HepG2 (cell line): ENCODE data around the gene LITAFD. TPM values are rescaled to one million over a fixed set of nuclear protein-coding genes. Genes with fewer than 3 reads are reported as not detected.

Experiments used
- ATAC-seq: fragments of 200-7000 bp; cut with Tn5 transposase; 3 replicates; pipeline ENCODE4 v1.9.1; 2020; ENCODE audit warnings: mild to moderate bottlenecking, moderate library complexity
- BruUV-seq: library from RNA; stranded (reverse); fragments of 400-500 nt; replicated peaks from 2 replicates; lab custom pipeline; 2021; lab: Mats Ljungman, UMichigan
- CTCF ChIA-PET: fragments of 300-600 bp; formaldehyde crosslinking; extraction: SDS; loops from one replicate; lab custom pipeline; 2021; ENCODE audit warnings: low total read pairs, inconsistent platforms, low intra/inter-chr PET ratio; lab: Yijun Ruan, JAX
- POLR2A ChIA-PET: fragments of 350-600 bp; sonication (Branson Sonifier 250); formaldehyde crosslinking; loops from one replicate; lab custom pipeline; 2020; ENCODE audit warnings: antibody characterized with exemption, inconsistent platforms; lab: Yijun Ruan, JAX
- DNase-seq: peaks from one replicate; pipeline ENCODE4 v3.0.0-alpha.2; 2015; ENCODE audit warnings: low spot score
- FAIRE-seq: peaks from 3 replicates; lab custom pipeline; 2011; peaks lifted over from hg19 to GRCh38; lab: Jason Lieb, UNC
- H2AFZ ChIP-seq: one replicate; pipeline ENCODE4 v1.6.1; 2011; ENCODE audit warnings: low read length, inconsistent platforms
- H3K27ac ChIP-seq: fragments of 300-600 bp; 3 replicates; pipeline ENCODE4 v1.8.0; 2011; ENCODE audit warnings: mixed run types, mild to moderate bottlenecking, mixed read lengths, low read length, inconsistent platforms; ENCODE audit not compliant: insufficient read depth; ENCODE audit errors: extremely low read length
- H3K27me3 ChIP-seq, 2 experiments: fragments of 200-600 bp in 1 of 2; 2 replicates in 1 of 2; 3 replicates in 1 of 2; pipeline versions ENCODE4 v1.6.0 to v1.8.0; 2011; ENCODE audit warnings: low read length in 2 of 2, mild to moderate bottlenecking in 2 of 2, moderate library complexity in 2 of 2, inconsistent platforms in 1 of 2; ENCODE audit not compliant: insufficient read depth in 2 of 2, control insufficient read depth in 1 of 2
- H3K36me3 ChIP-seq, 2 experiments: fragments of 200-600 bp in 1 of 2; replicated peaks in 1 of 2; 2 replicates in 1 of 2; 3 replicates in 1 of 2; pipeline versions ENCODE4 v1.5.1 to v1.8.0; 2011; ENCODE audit warnings: low read length in 2 of 2, inconsistent platforms in 1 of 2; ENCODE audit not compliant: insufficient read depth in 2 of 2, control insufficient read depth in 1 of 2
- H3K4me1 ChIP-seq: 2 replicates; pipeline ENCODE4 v1.5.1; 2012; ENCODE audit warnings: low read length, inconsistent platforms; ENCODE audit not compliant: insufficient read depth
- H3K4me2 ChIP-seq: 2 replicates; pipeline ENCODE4 v1.6.0; 2011; ENCODE audit warnings: low read depth, low read length, inconsistent platforms
- H3K4me3 ChIP-seq, 3 experiments: fragments of 200-600 bp in 1 of 3; sonication (generic), shearing (Covaris generic) in 1 of 3; replicated peaks in 1 of 3; 2 replicates each; pipeline ENCODE4 v1.5.1; 2011 to 2016; ENCODE audit warnings: low read length in 3 of 3, inconsistent platforms in 2 of 3, low read depth in 2 of 3, mild to moderate bottlenecking in 2 of 3, control low read depth in 1 of 3, mixed read lengths in 1 of 3; ENCODE audit not compliant: insufficient read depth in 1 of 3
- H3K79me2 ChIP-seq: one replicate; pipeline ENCODE4 v1.6.1; 2011; ENCODE audit warnings: low read length, inconsistent platforms; ENCODE audit not compliant: insufficient read depth
- H3K9ac ChIP-seq: 2 replicates; pipeline ENCODE4 v1.6.0; 2011; ENCODE audit warnings: mild to moderate bottlenecking, low read depth, low read length, inconsistent platforms; ENCODE audit not compliant: insufficient read depth
- H3K9me3 ChIP-seq: 2 replicates; pipeline ENCODE4 v1.5.1; 2012; ENCODE audit warnings: mild to moderate bottlenecking, low read length
- H4K20me1 ChIP-seq: 2 replicates; pipeline ENCODE4 v1.6.0; 2011; ENCODE audit warnings: inconsistent platforms, mild to moderate bottlenecking, low read length, moderate library complexity; ENCODE audit not compliant: insufficient read depth
- FUBP1 ChIP-seq: sonication (generic); formaldehyde crosslinking; IDR thresholded peaks from 2 replicates; pipeline ENCODE4 v1.5.1; 2020; ENCODE audit warnings: missing genetic modification reagents, mild to moderate bottlenecking, borderline replicate concordance
- HNRNPLL ChIP-seq: fragments of 200-400 bp; formaldehyde crosslinking; IDR thresholded peaks from 2 replicates; pipeline ENCODE4 v1.6.1; 2017; ENCODE audit warnings: mild to moderate bottlenecking, low read depth, low read length; ENCODE audit not compliant: poor library complexity, severe bottlenecking
- KDM5A ChIP-seq: fragments of 200-600 bp; sonication (generic); IDR thresholded peaks from 2 replicates; pipeline ENCODE4 v1.7.0; 2018; ENCODE audit warnings: antibody characterized with exemption, mild to moderate bottlenecking, low read length, borderline replicate concordance
- KLF9 ChIP-seq: IDR thresholded peaks from 2 replicates; pipeline ENCODE4 v1.6.1; 2016; ENCODE audit warnings: low read depth
- NONO ChIP-seq, 2 experiments: fragments of 450-650 bp in 1 of 2; sonication (generic) in 1 of 2; formaldehyde crosslinking in 1 of 2; IDR thresholded peaks in 1 of 2; conservative IDR thresholded peaks in 1 of 2; 2 replicates each; pipeline versions ENCODE4 v1.6.1 to v1.8.0; 2017 to 2022; ENCODE audit warnings: mild to moderate bottlenecking in 1 of 2, missing genetic modification reagents in 1 of 2, moderate library complexity in 1 of 2
- RBM22 ChIP-seq: fragments of 200-400 bp; formaldehyde crosslinking; optimal IDR thresholded peaks from 2 replicates; pipeline ENCODE3; 2017; ENCODE audit warnings: mild to moderate bottlenecking, low read length, moderate library complexity
- SIN3B ChIP-seq: fragments of 150-350 bp; IDR thresholded peaks from 2 replicates; pipeline ENCODE4 v1.6.1; 2014; ENCODE audit warnings: low read length
- U2AF2 ChIP-seq: fragments of 200-400 bp; formaldehyde crosslinking; IDR thresholded peaks from 2 replicates; pipeline ENCODE4 v1.6.1; 2017; ENCODE audit warnings: low read depth, mild to moderate bottlenecking, low read length
- ZNF335 ChIP-seq: sonication (generic); formaldehyde crosslinking; IDR thresholded peaks from 2 replicates; pipeline ENCODE4 v1.4.0; 2020; ENCODE audit warnings: missing genetic modification reagents
- ZNF512 ChIP-seq: sonication (generic); formaldehyde crosslinking; IDR thresholded peaks from 2 replicates; pipeline ENCODE4 v1.4.0; 2020; ENCODE audit warnings: mild to moderate bottlenecking, missing genetic modification reagents
- WGBS: methylation state at CpG from one replicate; pipeline ENCODE4 v1.1.6; 2017; ENCODE audit warnings: low lambda C conversion rate; 5-methylcytosine and 5-hydroxymethylcytosine counted together
- in situ Hi-C: cut with HindIII; loops from 2 replicates; pipeline ENCODE4 v1.10.0; 2017; ENCODE audit warnings: low pct_unique_long_range_greater_than_20kb; ENCODE audit not compliant: extremely low pct_ligation_motif_present
- intact Hi-C: fragments of 100-400 bp; cut with micrococcal nuclease; formaldehyde crosslinking; loops from one replicate; pipeline ENCODE4 v1.10.0; 2022; ENCODE audit not compliant: unreplicated experiment
- polyA plus RNA-seq, 8 experiments: library from polyadenylated mRNA; depleted of rRNA in 3 of 8; stranded (reverse) in 7 of 8; unstranded in 1 of 8; fragments of >200 nt; fragmentation: Illumina TruSeq in 4 of 8; extraction: Trizol in 4 of 8; gene quantifications; 2 replicates each; pipeline versions ENCODE4 v1.2.1 to v1.2.3, GENCODE V29; 2011 to 2016; ENCODE audit warnings: low read depth in 4 of 8, missing spikeins in 1 of 8, mixed read lengths in 1 of 8; ENCODE audit not compliant: insufficient read depth in 1 of 8
- total RNA-seq, 5 experiments: library from RNA; depleted of rRNA; stranded (reverse); fragments of >200 nt; fragmentation: Illumina TruSeq; extraction: Trizol; gene quantifications; 2 replicates each; pipeline ENCODE4 v1.2.3, GENCODE V29; 2016; ENCODE audit warnings: low read depth in 1 of 5
- TF ChIP-seq, protein P1 (sequence below): sonication (generic); formaldehyde crosslinking; IDR thresholded peaks from 2 replicates; pipeline ENCODE4 v1.5.0; 2020; ENCODE audit warnings: mild to moderate bottlenecking, missing genetic modification reagents
- TF ChIP-seq, protein P2 (sequence below): sonication (generic); formaldehyde crosslinking; IDR thresholded peaks from 2 replicates; pipeline ENCODE4 v1.4.0; 2020; ENCODE audit warnings: missing genetic modification reagents
- TF ChIP-seq, protein P3 (sequence below): sonication (generic); formaldehyde crosslinking; IDR thresholded peaks from 2 replicates; pipeline ENCODE4 v1.4.0; 2020; ENCODE audit warnings: low read depth, mild to moderate bottlenecking, missing genetic modification reagents

The LITAFD gene
- total and polyA plus RNA-seq, 2 of the 13 experiments (the other 11 are each of a cell fraction or from before 2014, with no cell fraction given): not detected

DNA sequence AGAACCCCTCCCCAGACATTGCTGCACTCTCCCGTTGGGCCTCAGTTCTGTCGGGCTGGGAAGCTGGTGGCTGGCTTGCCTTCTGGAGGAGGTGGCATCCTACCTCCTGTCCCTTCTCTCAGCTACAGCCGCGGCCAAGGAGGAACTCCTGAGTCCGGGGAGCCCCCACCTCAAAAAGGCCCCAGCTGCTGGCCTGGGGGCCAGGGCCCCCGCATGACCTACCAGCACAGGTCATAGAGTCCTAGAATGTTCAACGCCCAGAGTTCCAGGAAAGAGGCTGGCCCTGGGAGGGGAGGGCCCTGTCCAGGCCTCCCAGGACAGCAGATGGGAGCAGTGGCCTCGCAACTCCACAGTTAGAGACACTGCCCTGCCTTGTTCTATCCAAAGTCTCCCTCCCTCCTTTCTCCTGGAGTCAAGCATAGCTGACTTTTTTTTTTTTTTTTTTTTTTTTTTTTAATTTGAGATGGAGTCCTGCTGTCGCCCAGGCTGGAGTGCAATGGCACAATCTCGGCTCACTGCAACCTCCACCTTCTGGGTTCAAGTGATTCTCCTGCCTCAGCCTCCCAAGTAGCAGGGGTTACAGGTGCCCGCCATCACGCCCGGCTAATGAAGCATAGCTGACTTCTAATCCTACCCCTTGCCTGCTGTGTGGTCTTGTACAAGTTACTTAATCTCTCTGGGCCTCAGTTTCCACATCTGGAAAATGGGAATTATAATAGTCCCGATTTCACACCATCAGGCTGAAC, 20.4 kb upstream of the LITAFD start:
- ATAC-seq: no peak
- peaks cover 50% of the 10 kb centered on the region; the same call in 1 of the 2 replicates for H4K20me1 ChIP-seq
- POLR2A ChIA-PET: interaction anchor here (1.0 to 3.5 kb wide), 5 partner anchors 9 to 147 kb away, joined by 5 to 46 read pairs (median 11); partner anchors contain the start of gene CARHSP1
- TF ChIP-seq RBM22: peak; percentile 1
- TF ChIP-seq KDM5A: no peak
- TF ChIP-seq, protein P1, sequence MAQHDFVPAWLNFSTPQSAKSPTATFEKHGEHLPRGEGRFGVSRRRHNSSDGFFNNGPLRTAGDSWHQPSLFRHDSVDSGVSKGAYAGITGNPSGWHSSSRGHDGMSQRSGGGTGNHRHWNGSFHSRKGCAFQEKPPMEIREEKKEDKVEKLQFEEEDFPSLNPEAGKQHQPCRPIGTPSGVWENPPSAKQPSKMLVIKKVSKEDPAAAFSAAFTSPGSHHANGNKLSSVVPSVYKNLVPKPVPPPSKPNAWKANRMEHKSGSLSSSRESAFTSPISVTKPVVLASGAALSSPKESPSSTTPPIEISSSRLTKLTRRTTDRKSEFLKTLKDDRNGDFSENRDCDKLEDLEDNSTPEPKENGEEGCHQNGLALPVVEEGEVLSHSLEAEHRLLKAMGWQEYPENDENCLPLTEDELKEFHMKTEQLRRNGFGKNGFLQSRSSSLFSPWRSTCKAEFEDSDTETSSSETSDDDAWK (CRISPR knock-in tag): no peak
- peak; percentile 60 for TF ChIP-seq HNRNPLL
- no peak for TF ChIP-seq ZNF512
- no peak for TF ChIP-seq ZNF335 (CRISPR knock-in tag)
- no peak for TF ChIP-seq SIN3B
- no peak for TF ChIP-seq FUBP1
- TF ChIP-seq, protein P2, sequence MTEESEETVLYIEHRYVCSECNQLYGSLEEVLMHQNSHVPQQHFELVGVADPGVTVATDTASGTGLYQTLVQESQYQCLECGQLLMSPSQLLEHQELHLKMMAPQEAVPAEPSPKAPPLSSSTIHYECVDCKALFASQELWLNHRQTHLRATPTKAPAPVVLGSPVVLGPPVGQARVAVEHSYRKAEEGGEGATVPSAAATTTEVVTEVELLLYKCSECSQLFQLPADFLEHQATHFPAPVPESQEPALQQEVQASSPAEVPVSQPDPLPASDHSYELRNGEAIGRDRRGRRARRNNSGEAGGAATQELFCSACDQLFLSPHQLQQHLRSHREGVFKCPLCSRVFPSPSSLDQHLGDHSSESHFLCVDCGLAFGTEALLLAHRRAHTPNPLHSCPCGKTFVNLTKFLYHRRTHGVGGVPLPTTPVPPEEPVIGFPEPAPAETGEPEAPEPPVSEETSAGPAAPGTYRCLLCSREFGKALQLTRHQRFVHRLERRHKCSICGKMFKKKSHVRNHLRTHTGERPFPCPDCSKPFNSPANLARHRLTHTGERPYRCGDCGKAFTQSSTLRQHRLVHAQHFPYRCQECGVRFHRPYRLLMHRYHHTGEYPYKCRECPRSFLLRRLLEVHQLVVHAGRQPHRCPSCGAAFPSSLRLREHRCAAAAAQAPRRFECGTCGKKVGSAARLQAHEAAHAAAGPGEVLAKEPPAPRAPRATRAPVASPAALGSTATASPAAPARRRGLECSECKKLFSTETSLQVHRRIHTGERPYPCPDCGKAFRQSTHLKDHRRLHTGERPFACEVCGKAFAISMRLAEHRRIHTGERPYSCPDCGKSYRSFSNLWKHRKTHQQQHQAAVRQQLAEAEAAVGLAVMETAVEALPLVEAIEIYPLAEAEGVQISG (CRISPR knock-in tag): peak; percentile 87
- TF ChIP-seq, protein P3, sequence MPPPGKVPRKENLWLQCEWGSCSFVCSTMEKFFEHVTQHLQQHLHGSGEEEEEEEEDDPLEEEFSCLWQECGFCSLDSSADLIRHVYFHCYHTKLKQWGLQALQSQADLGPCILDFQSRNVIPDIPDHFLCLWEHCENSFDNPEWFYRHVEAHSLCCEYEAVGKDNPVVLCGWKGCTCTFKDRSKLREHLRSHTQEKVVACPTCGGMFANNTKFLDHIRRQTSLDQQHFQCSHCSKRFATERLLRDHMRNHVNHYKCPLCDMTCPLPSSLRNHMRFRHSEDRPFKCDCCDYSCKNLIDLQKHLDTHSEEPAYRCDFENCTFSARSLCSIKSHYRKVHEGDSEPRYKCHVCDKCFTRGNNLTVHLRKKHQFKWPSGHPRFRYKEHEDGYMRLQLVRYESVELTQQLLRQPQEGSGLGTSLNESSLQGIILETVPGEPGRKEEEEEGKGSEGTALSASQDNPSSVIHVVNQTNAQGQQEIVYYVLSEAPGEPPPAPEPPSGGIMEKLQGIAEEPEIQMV (CRISPR knock-in tag): no peak
- TF ChIP-seq NONO (IDR thresholded peaks at IDR 0.05): no peak
- no peak for TF ChIP-seq NONO (CRISPR knock-in tag; conservative IDR thresholded peaks at IDR 0.05)
- TF ChIP-seq KLF9: no peak
- TF ChIP-seq U2AF2: no peak

More for the DNA sequence above, 20.4 kb upstream of the LITAFD start:
- Histone ChIP-seq H2AFZ (no peak overlapping the region), H3K36me3 (peaks cover 17 to 21% of the 10 kb centered on the region in 2 experiments), H3K9ac (peak overlapping the region; percentile 27; the same call in 1 of the 2 replicates), H3K4me2 (peak overlapping the region; percentile 91), H3K79me2 (peaks cover 81% of the 10 kb centered on the region), H3K27ac (peak overlapping the region; percentile 95), H3K9me3 (no peaks in the 10 kb centered on the region), H3K4me3 (peak overlapping the region in 1 of 3 experiments; percentile 12; a peak in 1 of 6 replicates), H3K4me1 (peaks cover 77% of the 10 kb centered on the region), H3K27me3 (no peaks in the 10 kb centered on the region)
- FAIRE-seq (no peak), DNase-seq (peak; percentile 74)
- in situ Hi-C loops (no loop called here), intact Hi-C loops (loop anchor here (2.0 to 5.0 kb wide), 2 partner anchors 65 to 184 kb away; partner anchors contain the start of genes PMM2 and TMEM186)
- CTCF ChIA-PET: no interaction called here
- 69% methylated on average over 14 of the region's 14 CpGs for WGBS
- BruUV-seq: TSS peak; percentile 22
